DOHH2 (cell line): Measurements from ENCODE around the gene KCNH1.

Experiments used
- CTCF ChIP-seq: fragments of 200-600 bp; sonication (generic); IDR thresholded peaks from one replicate; pipeline ENCODE4 v1.5.1; 2014; ENCODE audit warnings: antibody characterized with exemption, mild to moderate bottlenecking, low read depth, low read length; ENCODE audit not compliant: poor library complexity, severe bottlenecking
- EZH2phosphoT487 ChIP-seq: fragments of 200-600 bp; sonication (generic); IDR thresholded peaks from 2 replicates; pipeline ENCODE4 v1.6.1; 2017; ENCODE audit warnings: borderline replicate concordance, mild to moderate bottlenecking, antibody characterized with exemption, low read length, moderate library complexity, mixed read lengths

- TF ChIP-seq CTCF (no peak), EZH2phosphoT487 (no peak)
Observed at GRCh38 chr1:210654176-210654981, 479.6 kb downstream of the KCNH1 start.
